ENCODE data around the gene PPP4R3B. TPM values are rescaled to one million over a fixed set of nuclear protein-coding genes. Genes with fewer than 3 reads are reported as not detected.

Gene PPP4R3B
- total and polyA plus RNA-seq, 2 of the 13 experiments (the other 11 are each of a cell fraction or from before 2014, with no cell fraction given) = 24.2 to 53.0 TPM

- no peak for TF ChIP-seq ZFY (CRISPR knock-in tag; IDR thresholded peaks at IDR 0.05)
- peak; percentile 20; the same call in 1 of the 2 replicates for TF ChIP-seq ZBTB44 (CRISPR knock-in tag; IDR thresholded peaks at IDR 0.05)
- TF ChIP-seq ZBTB3 (CRISPR knock-in tag; IDR thresholded peaks at IDR 0.05; ENCODE audit: borderline replicate concordance, low read depth) = peak; percentile 78; the same call in 1 of the 2 replicates
- TF ChIP-seq MXD4 (CRISPR knock-in tag; IDR thresholded peaks at IDR 0.05) = peak; percentile 76
- peak; percentile 26; the same call in 1 of the 2 replicates for TF ChIP-seq SIN3B (IDR thresholded peaks at IDR 0.05; ENCODE audit: low read length)
- TF ChIP-seq HDAC1 (CRISPR knock-in tag; IDR thresholded peaks at IDR 0.05) = peak; percentile 39; the same call in 1 of the 2 replicates
- no peak for TF ChIP-seq CENPT (CRISPR knock-in tag; IDR thresholded peaks at IDR 0.05; ENCODE audit: low read depth)
- peak; percentile 45 to 92; a peak in 3 of 4 replicates for TF ChIP-seq POLR2A (IDR thresholded peaks at IDR 0.05; ENCODE audit: insufficient read depth in 1 of 2, low read depth in 2 of 2, low read length in 2 of 2)
- TF ChIP-seq MAZ (IDR thresholded peaks at IDR 0.05; ENCODE audit: borderline replicate concordance, low read depth, low read length) = no peak
- no peak for TF ChIP-seq MAZ (CRISPR knock-in tag; IDR thresholded peaks at IDR 0.05; ENCODE audit: low read depth)
- no peak; the same call in 1 of the 2 replicates for TF ChIP-seq ZNF816 (CRISPR knock-in tag; IDR thresholded peaks at IDR 0.05; ENCODE audit: borderline replicate concordance)
- peak; percentile 15; the same call in 1 of the 2 replicates for TF ChIP-seq SIX4 (CRISPR knock-in tag; IDR thresholded peaks at IDR 0.05)
- 0 out of 2 replicates have a peak, but pooled peaks have one; percentile 11 for TF ChIP-seq KAT8 (CRISPR knock-in tag; IDR thresholded peaks at IDR 0.05)
- TF ChIP-seq YEATS4 (CRISPR knock-in tag; IDR thresholded peaks at IDR 0.05; ENCODE audit: borderline replicate concordance) = no peak
- TF ChIP-seq ZBTB46 (CRISPR knock-in tag; IDR thresholded peaks at IDR 0.05; ENCODE audit: borderline replicate concordance) = no peak
- peak; percentile 65 for TF ChIP-seq BHLHE40 (IDR thresholded peaks at IDR 0.05; ENCODE audit: low read length)
- TF ChIP-seq MYPOP (CRISPR knock-in tag; IDR thresholded peaks at IDR 0.05) = no peak
- no peak for TF ChIP-seq AHR (CRISPR knock-in tag; IDR thresholded peaks at IDR 0.05)
- peak; percentile 36; the same call in 1 of the 2 replicates for TF ChIP-seq HOMEZ (CRISPR knock-in tag; IDR thresholded peaks at IDR 0.05; ENCODE audit: low read depth)
- no peak for TF ChIP-seq SOX6 (IDR thresholded peaks at IDR 0.05)
- no peak for TF ChIP-seq SOX6 (CRISPR knock-in tag; IDR thresholded peaks at IDR 0.05)
- peak; percentile 4; the same call in 1 of the 2 replicates for TF ChIP-seq ZNF616 (CRISPR knock-in tag; IDR thresholded peaks at IDR 0.05; ENCODE audit: low read depth)
- TF ChIP-seq HHEX (CRISPR knock-in tag; IDR thresholded peaks at IDR 0.05) = no peak
- no peak for TF ChIP-seq DDIT3 (CRISPR knock-in tag; IDR thresholded peaks at IDR 0.05)
- no peak for TF ChIP-seq CREBL2 (CRISPR knock-in tag; IDR thresholded peaks at IDR 0.05; ENCODE audit: borderline replicate concordance)
- TF ChIP-seq ZNF335 (CRISPR knock-in tag; IDR thresholded peaks at IDR 0.05) = no peak
Measured at GRCh38 chr2:55616551-55617174, 759 bp downstream of the PPP4R3B start (continued).
